ENCODE measurements around the gene TXNRD1.
"Not testable (repeated sequence)": the region's sequence is repeated elsewhere in the genome, so short reads cannot be mapped to it uniquely, and the experiment has no call there.

Gene TXNRD1

DNA sequence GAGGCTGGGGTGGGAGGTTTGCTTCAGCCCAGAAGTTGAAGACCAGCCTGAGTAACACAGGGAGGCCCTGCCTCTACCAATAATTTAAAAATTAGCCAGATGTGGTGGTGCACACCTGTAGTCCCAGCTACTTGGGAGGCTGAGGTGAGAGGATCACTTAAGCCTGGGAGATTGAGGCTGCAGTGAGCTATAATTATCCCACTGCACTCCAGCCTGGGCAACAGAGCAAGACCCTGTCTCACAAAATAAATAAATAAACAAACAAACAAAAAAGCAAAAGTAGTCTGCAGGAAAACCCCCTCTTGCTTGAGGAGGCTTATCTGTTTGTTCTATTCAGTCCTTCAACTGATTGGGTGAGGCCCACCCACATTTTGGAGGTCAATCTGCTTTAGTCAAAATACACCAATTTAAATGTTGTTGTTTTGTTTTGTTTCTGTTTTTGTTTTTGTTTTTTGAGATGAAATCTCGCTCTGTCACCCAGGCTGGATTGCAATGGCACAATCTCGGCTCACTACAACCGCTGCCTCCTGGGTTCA is 24.9 kb upstream of the TXNRD1 start:
- no peak for DNase-seq (ENCODE audit: low spot score)

DNA sequence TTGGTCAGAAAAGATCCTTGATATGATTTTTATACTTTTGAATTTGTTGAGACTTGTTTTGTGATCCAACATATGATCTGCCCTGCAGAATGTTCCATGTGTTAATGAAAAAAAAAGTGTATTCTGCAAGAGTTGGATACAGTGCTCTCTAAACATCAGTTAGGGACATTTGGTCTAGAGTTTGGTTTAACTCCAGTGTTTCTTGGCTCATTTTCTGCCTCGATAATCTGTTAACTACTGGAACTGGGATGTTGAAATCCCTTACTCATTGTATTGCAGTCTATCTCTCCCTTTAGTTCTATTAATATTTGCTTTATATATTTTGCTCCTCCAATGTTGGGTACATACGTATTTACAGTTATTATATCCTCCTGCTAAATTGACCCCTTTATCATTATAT is 18.3 kb upstream of the TXNRD1 start:
- DNase-seq (ENCODE audit: low spot score), result no peak

DNA sequence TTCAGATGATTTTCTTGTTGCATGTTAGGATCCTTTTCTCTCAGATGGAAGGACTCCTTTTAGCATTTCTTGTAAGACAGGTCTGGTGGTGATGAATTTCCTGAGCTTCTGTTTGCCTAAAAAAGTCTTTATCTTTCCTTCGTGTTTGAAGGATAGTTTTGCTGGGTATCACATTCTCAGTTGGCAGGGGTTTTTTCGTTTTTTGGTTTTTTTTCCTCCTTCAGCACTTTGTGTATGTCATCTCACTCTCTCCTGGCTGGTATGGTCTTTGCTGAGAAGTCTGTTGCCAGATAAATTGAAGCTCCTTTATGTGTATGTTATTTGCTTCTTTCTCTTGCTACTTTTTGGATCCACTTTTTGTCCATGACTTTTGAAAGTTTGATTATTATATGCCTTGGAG is 15.6 kb upstream of the TXNRD1 start:
- DNase-seq (ENCODE audit: low spot score), result no peak

DNA sequence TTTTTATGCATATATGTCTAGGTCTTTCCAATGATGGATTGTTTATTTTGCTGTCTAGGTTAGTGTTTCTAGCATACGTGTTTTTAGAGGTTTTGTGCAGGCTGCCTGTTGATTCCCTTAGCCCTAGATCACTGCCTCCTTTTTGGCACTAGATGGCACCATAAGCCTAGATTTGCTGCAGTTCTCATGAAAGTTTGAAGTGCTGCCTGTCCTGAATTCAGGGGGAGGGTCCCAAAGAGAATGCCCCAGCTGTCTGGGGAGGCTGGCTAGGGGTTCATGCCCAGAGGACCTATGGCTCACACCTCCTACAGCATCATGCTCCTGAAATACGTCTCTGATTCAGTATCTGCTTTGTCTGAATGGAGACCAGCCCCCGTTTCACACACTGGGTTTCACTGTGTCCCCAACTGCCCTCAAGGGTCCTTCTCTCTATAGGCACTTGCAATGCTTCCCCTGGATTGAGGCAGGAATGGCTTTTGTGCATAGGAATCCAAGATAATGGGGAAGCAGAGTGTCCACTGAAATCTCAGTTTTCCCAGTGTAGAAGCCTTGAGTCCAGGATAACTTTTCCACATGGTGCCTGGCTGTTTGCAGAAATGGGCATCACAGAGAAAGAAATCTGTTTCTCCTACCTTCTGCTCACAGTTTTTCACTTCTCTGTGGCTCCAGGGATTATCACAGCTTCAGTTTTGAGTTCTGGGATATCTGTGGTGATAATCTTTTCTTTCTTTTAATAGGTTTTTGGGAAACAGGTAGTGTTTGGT is 14.2 kb upstream of the TXNRD1 start:
- peak; percentile 81 for DNase-seq (ENCODE audit: low spot score)

DNA sequence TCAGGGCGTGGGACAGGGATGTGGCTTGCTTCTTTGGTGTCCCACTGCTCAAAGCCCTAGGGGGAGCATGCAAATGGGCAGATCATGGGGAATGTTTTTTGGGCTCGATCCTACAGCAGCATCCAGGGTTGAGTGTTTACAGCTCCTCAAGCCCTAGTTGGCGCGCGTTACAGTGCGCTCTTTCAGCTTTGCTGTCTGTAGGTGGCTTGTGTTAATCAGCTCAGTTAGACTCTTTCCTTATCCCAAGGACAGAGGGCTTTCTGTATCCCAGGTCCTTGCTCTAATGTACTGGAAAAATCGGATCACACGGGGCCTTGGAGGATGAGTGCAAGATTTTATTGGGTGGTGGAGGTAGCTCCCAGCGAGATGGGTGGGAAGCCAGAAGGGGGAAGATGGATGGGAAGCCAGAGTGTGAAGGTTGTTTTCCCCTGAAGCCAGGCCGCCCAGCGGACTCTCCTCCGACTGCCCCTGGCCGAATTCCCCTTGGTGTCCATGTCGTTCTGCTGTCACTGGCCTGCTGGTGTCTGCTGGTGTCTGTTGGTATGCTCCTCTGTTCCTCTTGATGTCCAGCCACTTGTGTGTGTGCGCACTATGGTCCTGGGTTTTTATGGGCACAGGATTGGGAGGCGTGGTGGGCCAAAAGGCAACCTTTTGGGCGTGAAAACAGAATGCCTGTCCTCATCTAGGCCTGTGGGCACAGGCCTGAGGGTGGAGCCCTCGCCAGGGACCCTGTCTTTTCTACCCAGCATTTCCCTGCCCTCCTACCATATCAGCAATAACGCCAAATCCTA is 10.7 kb upstream of the TXNRD1 start:
- DNase-seq (ENCODE audit: low spot score), result no peak

DNA sequence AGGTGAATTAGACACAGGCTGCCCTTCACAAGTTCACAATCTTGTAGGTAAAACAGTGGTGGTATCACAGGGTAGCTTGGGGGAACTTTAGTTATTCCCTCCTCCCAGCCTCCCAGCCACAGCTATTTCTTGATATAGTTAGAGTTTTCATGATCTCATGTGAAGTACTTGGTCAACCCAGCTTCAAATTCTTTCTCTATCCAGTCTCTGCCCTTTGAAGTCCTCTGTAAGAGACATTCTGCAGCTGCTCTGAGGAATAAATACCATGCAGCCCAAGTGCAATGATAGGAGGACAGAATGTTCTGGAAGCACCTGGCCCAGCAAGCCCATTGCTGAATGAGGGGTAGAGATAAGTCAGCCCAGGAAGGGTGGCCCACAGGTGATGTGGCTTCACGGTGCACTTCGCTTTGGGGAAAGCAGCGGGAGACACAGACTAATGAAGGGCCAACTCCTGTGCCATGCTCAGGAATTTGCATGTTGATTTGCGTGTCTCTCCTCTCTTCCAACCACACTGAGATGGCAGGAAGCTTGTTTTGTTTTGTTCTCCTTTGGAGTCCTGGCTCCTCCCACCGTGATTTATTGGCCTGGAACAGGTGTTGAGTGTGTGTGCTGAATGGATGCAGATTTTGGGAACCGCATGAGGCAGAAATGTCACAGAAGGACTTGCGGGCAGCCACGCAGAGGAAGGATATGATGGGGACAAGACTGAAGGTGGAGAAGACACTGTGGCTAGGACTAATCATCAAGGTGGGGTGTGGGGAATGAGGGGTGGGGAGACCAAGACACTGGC is 8.0 kb upstream of the TXNRD1 start:
- DNase-seq (ENCODE audit: low spot score), result no peak

DNA sequence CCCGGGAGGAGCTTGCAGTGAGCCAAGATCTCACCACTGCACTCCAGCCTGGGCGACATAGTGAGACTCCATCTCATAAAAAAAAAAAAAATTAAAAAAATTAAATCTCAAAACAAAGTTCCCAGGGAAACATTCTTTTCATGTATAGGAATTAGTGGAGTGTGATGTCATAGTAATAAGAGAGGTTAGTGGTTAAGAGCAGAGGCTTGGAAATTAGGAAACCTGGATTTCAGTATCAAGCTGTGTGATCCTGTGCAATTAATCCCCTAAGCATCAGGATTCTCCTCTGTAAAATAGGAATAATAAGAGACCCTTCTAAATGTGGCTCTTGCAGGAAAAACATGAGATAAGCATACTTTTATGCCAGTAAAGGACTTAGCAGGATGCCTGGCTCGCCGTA is 3.1 kb upstream of the TXNRD1 start:
- DNase-seq (ENCODE audit: low spot score), result no peak

DNA sequence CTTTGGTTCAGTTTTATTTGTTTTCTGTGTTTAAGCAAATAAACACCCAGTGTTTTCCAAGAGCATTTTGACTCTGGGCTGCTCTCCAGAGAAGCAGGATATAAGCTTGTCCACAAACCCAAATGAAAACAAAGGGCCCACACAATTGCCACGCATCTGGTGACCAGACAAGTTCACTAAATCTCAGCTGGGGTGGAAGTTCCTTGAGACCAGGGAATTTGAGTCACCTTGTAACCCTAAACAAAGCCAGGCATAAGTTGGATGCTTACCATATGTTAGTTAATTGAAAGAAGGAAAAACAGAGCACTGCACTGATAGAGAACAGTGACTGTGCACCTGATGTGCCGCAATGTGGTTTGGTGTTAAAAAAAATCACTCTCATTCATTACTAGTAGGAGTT is 1.6 kb upstream of the TXNRD1 start:
- DNase-seq (ENCODE audit: low spot score), result no peak

DNA sequence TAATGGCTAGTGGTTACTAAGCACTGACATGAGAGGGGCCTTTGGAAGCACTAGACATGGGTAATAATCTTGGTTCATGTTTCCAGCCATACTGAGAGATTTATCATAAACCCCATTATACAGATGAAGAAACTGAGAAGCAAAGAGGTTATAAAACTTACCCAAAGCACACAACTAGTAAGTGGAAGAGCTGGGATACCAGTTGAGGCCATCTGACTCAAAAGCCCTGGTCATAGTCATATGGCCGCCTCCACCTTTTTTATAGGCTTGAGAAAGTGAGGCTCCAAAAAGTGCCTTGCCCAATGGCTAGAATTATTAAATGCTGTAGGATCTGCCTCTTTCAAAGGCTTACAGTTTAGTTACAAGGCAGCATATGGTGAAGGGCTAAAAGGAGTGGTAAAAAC is 944 bp downstream of the TXNRD1 start:
- DNase-seq (ENCODE audit: low spot score), result no peak

DNA sequence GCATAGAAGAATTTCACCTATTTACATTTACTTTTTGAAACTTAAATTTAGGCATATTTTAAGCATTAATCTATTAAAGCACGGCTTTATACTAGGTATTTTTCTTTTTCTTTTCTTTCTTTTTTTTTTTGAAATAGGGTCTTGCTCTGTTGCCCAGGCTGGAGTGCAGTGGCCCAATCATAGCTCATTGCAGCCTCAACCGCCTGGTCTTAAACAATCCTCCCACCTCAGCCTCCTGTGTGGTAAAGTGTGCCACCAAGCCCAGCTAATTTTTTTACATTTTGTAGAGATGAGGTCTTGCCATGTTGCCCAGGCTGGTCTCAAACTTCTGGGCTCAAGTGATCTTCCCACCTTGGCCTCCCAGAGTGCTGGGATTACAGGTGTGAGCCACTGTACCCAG is 2.9 kb downstream of the TXNRD1 start:
- DNase-seq (ENCODE audit: low spot score), result not testable (repeated sequence)

DNA sequence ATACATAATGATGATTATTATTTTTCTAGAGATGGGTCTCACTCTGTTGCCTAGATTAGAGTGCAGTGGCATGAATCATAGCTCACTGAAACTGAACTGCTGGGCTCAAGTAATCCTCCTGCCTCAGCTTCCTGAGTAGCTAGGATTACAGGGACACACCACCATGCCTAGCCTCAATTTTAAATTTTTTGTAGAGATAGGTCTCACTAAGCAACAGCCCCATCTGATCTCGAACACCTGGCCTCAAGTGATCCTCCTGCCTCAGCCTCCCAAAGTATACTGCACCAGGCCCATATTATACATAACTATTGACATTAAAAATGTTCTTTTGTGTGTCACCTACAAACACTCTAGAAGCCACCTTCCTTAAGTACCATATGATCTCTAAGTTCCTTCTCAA is 3.4 kb downstream of the TXNRD1 start:
- DNase-seq (ENCODE audit: low spot score), result no peak

DNA sequence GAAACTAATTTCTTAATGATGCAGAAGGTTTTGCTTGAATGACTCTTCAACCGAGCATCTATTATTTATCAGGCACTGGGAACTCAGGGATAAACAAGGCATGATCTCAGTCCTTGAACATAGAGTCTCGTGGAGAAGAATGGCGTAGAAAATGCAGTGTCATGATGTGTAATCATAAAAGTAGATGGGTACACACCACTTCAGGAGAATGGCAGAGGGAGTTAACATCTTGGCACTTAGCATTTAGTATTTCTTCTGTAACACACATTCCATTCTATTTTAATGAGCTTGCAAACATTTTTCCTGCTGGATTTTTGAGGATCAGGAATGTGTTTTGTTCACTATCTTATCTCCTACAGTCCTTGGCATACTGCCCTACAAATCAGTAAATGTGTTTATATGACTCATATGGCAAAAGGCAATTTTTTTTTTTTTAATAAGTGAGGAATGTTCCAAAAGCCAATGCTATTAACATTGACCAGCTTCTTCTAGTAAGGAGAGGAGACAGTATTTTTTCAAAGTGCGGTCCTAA is 3.8 kb downstream of the TXNRD1 start:
- no peak for DNase-seq (ENCODE audit: low spot score)

DNA sequence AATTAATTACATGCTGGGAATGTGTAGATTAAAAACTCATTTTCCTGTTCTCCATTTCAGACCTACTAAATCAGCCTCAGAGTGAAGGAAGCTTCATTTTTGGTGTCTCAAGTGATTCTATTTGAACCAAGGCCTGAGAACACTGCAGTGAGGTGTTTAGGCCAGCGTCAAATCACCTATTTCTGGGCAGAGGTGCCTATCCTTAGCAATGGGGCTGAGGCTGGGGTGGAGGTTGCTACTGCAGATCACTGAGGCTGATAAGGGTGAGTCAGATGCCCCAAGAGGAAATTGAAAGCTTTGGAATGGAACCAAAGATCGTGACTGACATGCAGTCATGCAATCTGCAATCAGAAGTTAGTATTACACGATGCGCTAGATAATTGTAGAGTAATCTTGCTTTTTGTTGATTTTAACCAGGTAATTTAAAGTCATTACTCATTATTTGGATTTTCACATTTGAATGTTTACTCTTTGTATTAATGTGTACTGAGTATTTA is 4.4 kb downstream of the TXNRD1 start:
- DNase-seq (ENCODE audit: low spot score), result no peak

DNA sequence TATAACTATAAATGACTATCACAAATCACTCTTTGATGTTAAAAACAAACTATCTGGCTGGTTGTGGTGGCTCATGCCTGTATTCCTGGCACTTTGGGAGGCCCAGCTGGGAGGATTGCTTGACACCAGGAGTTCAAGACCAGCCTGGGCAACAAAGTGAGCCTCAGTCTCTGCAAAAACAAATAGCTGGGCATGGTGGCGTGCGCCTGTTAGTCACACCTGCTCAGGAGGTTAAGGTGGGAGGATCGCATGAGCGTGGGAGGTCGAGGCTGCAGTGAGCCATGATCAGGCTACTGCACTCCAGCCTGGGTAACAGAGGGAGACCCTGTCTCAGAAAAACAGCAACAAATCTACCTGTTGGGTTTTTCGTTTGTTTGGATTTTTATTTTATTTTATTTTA is 5.4 kb downstream of the TXNRD1 start:
- DNase-seq (ENCODE audit: low spot score), result no peak

DNA sequence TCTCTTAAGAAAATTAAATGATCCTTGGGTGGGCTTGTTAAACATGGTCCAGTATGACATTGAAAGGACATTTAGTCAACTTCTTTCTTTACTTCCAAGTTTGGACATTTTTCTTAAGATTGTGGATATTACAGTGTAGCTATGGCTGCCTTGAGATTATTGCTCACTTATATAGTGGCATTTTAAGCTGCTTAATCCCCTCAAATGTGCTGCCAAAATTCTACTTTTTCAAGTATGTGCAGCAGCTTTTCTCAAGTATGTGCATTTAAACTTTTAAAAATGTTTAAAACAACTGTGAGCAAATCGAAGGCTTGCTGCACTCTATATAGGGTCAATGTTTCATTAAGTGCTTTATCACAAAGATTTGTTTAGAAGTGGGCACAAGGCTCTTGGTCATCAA is 7.4 kb downstream of the TXNRD1 start:
- DNase-seq (ENCODE audit: low spot score), result no peak

DNA sequence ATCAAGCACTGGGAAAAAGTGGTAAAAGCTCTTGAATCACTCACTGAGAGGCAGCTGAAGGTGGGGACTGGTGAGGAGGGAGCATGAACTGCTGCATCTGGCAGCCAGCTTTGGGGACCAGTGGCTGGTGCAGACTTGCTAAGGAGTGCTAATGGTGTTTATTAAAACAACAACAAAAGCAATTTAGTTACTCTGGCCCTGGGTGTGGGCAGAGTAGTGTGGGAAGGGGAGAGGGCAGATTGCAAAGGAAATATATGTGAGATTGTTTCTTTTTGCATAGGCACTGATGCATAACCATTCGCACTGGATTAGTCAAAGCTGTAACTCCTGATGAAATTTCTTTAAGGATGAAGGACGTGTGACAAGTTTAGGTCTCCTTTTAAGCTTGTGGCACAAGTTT is 8.1 kb downstream of the TXNRD1 start:
- no peak for DNase-seq (ENCODE audit: low spot score)

DNA sequence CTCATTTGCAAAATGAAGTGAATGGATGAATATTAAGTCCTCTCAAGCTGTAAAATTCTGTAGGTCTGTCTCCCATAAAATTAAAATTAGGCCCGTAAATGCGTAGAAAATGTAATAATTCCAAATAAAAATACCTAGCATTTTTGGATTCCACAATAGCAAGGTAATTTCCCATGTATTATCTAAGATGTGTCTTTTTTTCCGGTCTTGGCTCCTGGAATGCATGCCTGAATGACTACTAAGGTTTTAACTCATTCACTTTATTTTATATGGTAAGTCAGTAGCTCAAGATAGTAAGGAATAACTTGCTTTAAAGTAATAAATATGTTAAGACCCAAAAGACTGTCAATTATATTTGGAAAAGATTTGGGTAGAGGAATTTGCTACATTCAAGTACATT is 11.1 kb downstream of the TXNRD1 start:
- no peak for DNase-seq (ENCODE audit: low spot score)

DNA sequence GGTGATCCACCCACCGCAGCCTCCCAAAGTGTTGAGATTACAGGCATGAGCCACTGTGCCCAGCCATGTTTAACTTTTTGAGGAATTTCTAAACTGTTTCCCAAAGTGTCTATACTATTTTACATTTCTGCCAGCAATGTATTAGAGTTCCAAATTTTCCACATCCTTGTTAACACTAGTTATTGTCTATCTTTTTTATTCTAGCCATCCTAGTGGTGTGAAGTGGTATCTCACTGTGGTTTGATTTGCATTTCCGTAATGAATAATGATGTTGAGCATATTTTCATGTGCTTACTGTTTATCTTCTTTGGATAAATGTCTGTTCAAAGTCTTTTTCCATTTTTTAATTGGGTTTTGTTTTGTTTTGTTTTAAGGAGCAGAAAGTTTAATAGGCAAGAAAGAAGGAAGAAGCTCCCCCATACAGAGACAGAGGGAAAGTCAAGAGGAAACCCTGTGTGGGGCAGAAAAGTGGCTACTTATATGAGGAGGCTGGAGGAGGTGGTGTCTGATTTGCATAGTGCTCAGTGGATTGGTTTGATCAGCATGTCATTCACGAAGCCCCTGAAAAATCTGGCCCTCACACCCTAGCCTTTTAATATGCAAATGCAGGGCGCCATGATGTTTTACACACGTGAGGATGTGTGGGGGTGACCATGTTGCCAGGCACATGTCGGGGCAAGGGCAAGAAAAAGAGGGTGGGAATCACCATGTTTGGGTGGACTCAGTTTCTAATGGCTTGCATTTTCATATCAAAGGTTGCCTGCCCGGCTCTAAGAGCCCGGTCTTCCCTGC is 14.9 kb downstream of the TXNRD1 start:
- DNase-seq (ENCODE audit: low spot score), result no peak

DNA sequence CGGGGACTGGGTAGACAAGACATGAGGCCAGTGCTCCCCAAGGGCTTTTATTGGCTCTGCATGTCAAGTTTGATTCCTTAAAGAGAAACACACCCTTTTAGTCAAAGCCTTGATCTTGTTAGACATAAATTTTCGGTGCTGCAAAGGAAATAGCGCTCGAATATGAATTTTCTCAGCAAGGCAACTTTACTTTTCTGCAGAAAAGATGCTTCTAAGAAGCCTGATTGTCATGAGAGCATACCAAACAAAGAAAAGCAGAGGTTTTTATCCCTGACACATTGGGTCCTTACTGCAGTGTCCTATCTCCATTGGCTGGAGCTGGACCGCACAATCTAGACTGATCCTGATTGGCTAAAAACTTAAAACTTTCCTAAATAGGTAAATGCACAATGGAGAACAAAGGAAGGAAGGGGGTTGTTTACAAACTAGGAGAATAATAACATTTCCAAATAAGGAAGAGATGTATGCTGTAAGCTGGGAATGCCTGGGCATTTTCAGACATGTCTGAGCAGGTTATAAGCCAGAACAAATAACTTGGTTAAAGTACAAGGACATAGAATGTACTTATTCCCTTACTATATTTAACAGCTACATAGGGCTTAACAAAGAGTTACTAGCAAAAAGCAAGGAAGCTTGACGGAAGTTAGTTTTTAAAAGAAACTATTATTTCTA is 17.2 kb downstream of the TXNRD1 start:
- DNase-seq (ENCODE audit: low spot score), result no peak

DNA sequence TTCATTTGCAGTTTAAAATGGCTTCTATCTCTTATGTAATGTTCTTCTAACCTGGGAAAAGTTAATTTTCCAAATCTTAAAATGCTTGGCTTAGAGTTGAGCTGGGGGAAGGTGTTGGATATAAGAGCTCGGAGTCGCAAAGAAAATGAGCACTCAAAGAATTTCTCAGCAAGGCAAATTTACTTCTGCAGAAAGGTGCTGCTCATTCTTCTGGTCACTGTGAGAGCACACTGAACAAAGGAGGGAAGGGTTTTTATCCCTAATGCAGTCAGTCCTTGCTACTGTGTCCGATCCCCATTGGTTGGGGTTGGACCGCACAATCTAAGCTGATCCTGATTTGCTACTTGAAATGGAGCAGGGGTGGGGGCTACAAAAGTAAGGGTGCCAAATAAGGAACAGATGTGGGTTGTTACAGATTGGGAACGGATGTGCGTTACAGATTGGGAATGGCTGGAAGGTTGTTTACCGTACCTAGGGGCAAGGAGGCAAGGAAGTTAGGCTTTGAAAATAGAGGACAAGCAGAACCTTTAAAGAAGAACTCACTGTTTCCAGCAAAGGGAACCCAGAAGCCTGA is 19.4 kb downstream of the TXNRD1 start:
- no peak for DNase-seq (ENCODE audit: low spot score)
